ENCODE data around the gene AHNAK2. TPM values are rescaled to one million over a fixed set of nuclear protein-coding genes. Genes with fewer than 3 reads are reported as not detected.
"Not testable (repeated sequence)": the region's sequence is repeated elsewhere in the genome, so short reads cannot be mapped to it uniquely, and the experiment has no call there.

Gene AHNAK2
- total and polyA plus RNA-seq, 2 donors (not counting 1 experiment from before 2014, with no cell fraction given): not detected

DNA sequence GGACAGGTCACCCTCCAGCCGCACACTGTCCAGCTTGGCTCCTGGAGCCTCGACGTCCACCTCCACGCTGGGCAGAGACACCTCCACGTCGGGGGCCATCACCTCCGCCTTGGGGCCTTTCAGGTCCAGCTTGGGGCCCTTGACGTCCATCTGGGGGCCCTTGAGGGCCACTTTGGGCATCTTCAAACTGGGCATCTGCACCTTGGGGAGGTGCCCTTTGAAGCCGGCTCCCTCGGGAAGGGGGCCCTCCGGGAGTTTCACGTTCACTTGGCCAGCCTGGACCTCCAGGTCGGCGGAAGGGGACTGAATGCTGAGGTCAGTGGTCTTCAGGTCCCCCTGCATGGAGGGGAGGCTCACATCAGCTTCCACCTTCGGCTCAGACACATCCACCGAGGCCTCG, 28.2 kb downstream of the AHNAK2 start:
- DNase-seq (no peak), ATAC-seq (ENCODE audit: low read depth) (no peak)
- no peak overlapping the region for H2AFZ ChIP-seq (ENCODE audit: insufficient read depth, low read depth, low read length, poor library complexity, severe bottlenecking)
- ChIA-PET CTCF (no interaction called here), POLR2A (no interaction called here)
- no peak overlapping the region for H3K4me3 ChIP-seq (ENCODE audit: control extremely low read depth in 1 of 5, extremely low read depth in 1 of 5, insufficient read depth in 1 of 5, low read depth in 2 of 5, low read length in 4 of 5)
- intact Hi-C loops (cut with micrococcal nuclease): no loop called here
- H3K4me1 Mint-ChIP-seq: no peaks in the 10 kb centered on the region
- H3K79me2 ChIP-seq (ENCODE audit: control insufficient read depth, insufficient read depth, low read length): no peaks in the 10 kb centered on the region
- no peaks in the 10 kb centered on the region for H3K4me1 ChIP-seq (ENCODE audit: control insufficient read depth in 2 of 2, insufficient read depth in 2 of 2, low read length in 2 of 2)
- no peak overlapping the region for H3K4me3 Mint-ChIP-seq
- 90% methylated on average over 17 of the region's 17 CpGs for WGBS (ENCODE audit: insufficient coverage)
- H3K27me3 Mint-ChIP-seq: no peaks in the 10 kb centered on the region
- no peak overlapping the region for H3K27ac Mint-ChIP-seq
- no peaks in the 10 kb centered on the region for H3K9me3 ChIP-seq (ENCODE audit: control extremely low read depth in 1 of 3, control insufficient read depth in 2 of 3, insufficient read depth in 1 of 3, low read length in 2 of 3)
- H3K9me3 Mint-ChIP-seq (ENCODE audit: insufficient read depth): no peaks in the 10 kb centered on the region
- TF ChIP-seq EZH2 (IDR thresholded peaks at IDR 0.05; ENCODE audit: borderline replicate concordance, insufficient read depth, low read depth, low read length, poor library complexity, severe bottlenecking): no peak
- no peak for TF ChIP-seq CTCF (IDR thresholded peaks at IDR 0.05)
- H3K27ac ChIP-seq (ENCODE audit: low read length in 2 of 2): no peak overlapping the region
- no peaks in the 10 kb centered on the region for H3K27me3 ChIP-seq (replicated peaks in 1 of 4; ENCODE audit: control extremely low read depth in 1 of 4, control insufficient read depth in 3 of 4, insufficient read depth in 4 of 4, low read length in 3 of 4)
- H4K20me1 ChIP-seq (ENCODE audit: control insufficient read depth, insufficient read depth, low read length, poor library complexity, severe bottlenecking): no peaks in the 10 kb centered on the region
- H3K4me2 ChIP-seq (replicated peaks; ENCODE audit: low read depth, low read length, poor library complexity, severe bottlenecking): no peak overlapping the region
- H3K36me3 ChIP-seq (replicated peaks in 1 of 2; ENCODE audit: control extremely low read depth in 1 of 2, control insufficient read depth in 1 of 2, extremely low read depth in 1 of 2, insufficient read depth in 2 of 2, low read length in 1 of 2): no peaks in the 10 kb centered on the region
- H3K9ac ChIP-seq (ENCODE audit: low read length): no peak overlapping the region

DNA sequence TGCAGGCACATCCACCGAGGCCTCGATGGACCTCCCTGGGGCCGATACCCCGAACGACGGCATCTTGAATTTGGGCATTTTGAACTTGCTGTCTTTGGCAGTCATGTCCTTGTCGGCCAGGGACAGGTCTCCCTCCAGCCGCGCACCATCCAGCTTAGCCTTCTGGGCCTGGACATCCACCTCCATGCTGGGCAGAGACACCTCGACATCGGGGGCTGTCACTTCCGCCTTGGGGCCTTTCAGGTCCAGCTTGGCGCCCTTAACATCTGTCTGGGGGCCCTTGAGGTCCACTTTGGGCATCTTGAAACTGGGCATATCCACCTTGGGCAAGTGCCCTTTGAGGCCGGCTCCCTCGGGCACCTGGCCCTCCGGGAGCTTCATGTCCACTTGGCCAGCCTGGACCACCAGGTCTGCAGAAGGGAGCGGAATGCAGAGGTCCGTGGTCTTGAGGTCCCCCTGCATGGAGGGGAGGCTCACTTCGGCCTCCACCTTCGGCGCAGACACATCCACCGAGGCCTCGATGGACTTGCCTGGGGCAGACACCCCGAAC, 28.7 kb downstream of the AHNAK2 start:
- H3K9me3 Mint-ChIP-seq (ENCODE audit: insufficient read depth); H4K20me1 ChIP-seq (ENCODE audit: control insufficient read depth, insufficient read depth, low read length, poor library complexity, severe bottlenecking); H2AFZ ChIP-seq (ENCODE audit: insufficient read depth, low read depth, low read length, poor library complexity, severe bottlenecking); H3K9ac ChIP-seq (ENCODE audit: low read length); CTCF ChIA-PET; H3K9me3 ChIP-seq (ENCODE audit: control extremely low read depth in 1 of 3, control insufficient read depth in 2 of 3, insufficient read depth in 1 of 3, low read length in 2 of 3); DNase-seq; H3K27me3 ChIP-seq (replicated peaks in 1 of 4; ENCODE audit: control extremely low read depth in 1 of 4, control insufficient read depth in 3 of 4, insufficient read depth in 4 of 4, low read length in 3 of 4); H3K4me2 ChIP-seq (replicated peaks; ENCODE audit: low read depth, low read length, poor library complexity, severe bottlenecking); H3K4me1 Mint-ChIP-seq; H3K27me3 Mint-ChIP-seq; intact Hi-C loops (cut with micrococcal nuclease); H3K36me3 ChIP-seq (replicated peaks in 1 of 2; ENCODE audit: control extremely low read depth in 1 of 2, control insufficient read depth in 1 of 2, extremely low read depth in 1 of 2, insufficient read depth in 2 of 2, low read length in 1 of 2); H3K4me1 ChIP-seq (ENCODE audit: control insufficient read depth in 2 of 2, insufficient read depth in 2 of 2, low read length in 2 of 2); POLR2A ChIA-PET; H3K4me3 ChIP-seq (ENCODE audit: control extremely low read depth in 1 of 5, extremely low read depth in 1 of 5, insufficient read depth in 1 of 5, low read depth in 2 of 5, low read length in 4 of 5); H3K4me3 Mint-ChIP-seq; H3K27ac Mint-ChIP-seq; ATAC-seq (ENCODE audit: low read depth); H3K79me2 ChIP-seq (ENCODE audit: control insufficient read depth, insufficient read depth, low read length); H3K27ac ChIP-seq (ENCODE audit: low read length in 2 of 2): not testable (repeated sequence)
- WGBS (ENCODE audit: insufficient coverage): 94% methylated on average over 17 of the region's 24 CpGs
